ENCODE results near the gene SPAG17.

- no peak for TF ChIP-seq CTCF (conservative IDR thresholded peaks at IDR 0.05; ENCODE audit: low read depth in 2 of 2)
- no peak for TF ChIP-seq STAT1 (IDR thresholded peaks at IDR 0.05; ENCODE audit: unreplicated experiment)
- TF ChIP-seq EZH2 (IDR thresholded peaks at IDR 0.05; ENCODE audit: low read depth, unreplicated experiment), result no peak
- no peak for TF ChIP-seq CREB1 (CRISPR knock-in tag; IDR thresholded peaks at IDR 0.05; ENCODE audit: low read depth)
- TF ChIP-seq POLR2AphosphoS5 (IDR thresholded peaks at IDR 0.05; ENCODE audit: low read depth), result no peak
- no peak for TF ChIP-seq REST (IDR thresholded peaks at IDR 0.05; ENCODE audit: unreplicated experiment)
- no peak for TF ChIP-seq NANOG (IDR thresholded peaks at IDR 0.05; ENCODE audit: borderline replicate concordance)
These were observed 100.6 kb downstream of the SPAG17 start for GRCh38 chr1:118084400-118084799.
